Activated T-cell treated with anti-CD3 and anti-CD28 coated beads, Interleukin-2, amount 50 U/mL, for 1 hour (primary cell): Measurements from ENCODE around the gene TBKBP1.

Experiments
- DNase-seq: peaks from one replicate; pipeline ENCODE4 v3.0.0-alpha.2; 2020

Gene TBKBP1

GRCh38 chr17:47693731-47694580, at the start of gene TBKBP1:
Gene TBKBP1 (plus strand): TSS chr17:47694161. CDS start chr17:47696113, 1,952 bp downstream.
- DNase-seq, result peak; percentile 52

- no peak for DNase-seq
Observed at GRCh38 chr17:47644324-47644723, 49.6 kb upstream of the TBKBP1 start.

- peak; percentile 94 for DNase-seq
Observed at GRCh38 chr17:47649153-47649971, 44.6 kb upstream of the TBKBP1 start, which contains the start of gene KPNB1. Gene KPNB1 (plus strand): TSS chr17:47649919. CDS start chr17:47650245, 326 bp downstream.

GRCh38 chr17:47649972-47650524, 43.9 kb upstream of the TBKBP1 start:
- DNase-seq, result no peak

- DNase-seq, result peak; percentile 89
Observed at GRCh38 chr17:47650525-47651522, 43.1 kb upstream of the TBKBP1 start.

- no peak for DNase-seq
Observed at GRCh38 chr17:47651704-47652103, 42.3 kb upstream of the TBKBP1 start.

- DNase-seq, result no peak
Observed at GRCh38 chr17:47652570-47652969, 41.4 kb upstream of the TBKBP1 start.

- DNase-seq, result no peak
Observed at GRCh38 chr17:47653442-47653841, 40.5 kb upstream of the TBKBP1 start.

GRCh38 chr17:47654991-47655390, 39.0 kb upstream of the TBKBP1 start:
- DNase-seq, result no peak

GRCh38 chr17:47660064-47660492, 33.9 kb upstream of the TBKBP1 start:
- DNase-seq, result no peak

GRCh38 chr17:47663912-47664623, 29.9 kb upstream of the TBKBP1 start:
- DNase-seq, result peak; percentile 56

- DNase-seq, result no peak
Observed at GRCh38 chr17:47664624-47664941, 29.4 kb upstream of the TBKBP1 start.

GRCh38 chr17:47665655-47666054, 28.3 kb upstream of the TBKBP1 start:
- no peak for DNase-seq

GRCh38 chr17:47669081-47669480, 24.9 kb upstream of the TBKBP1 start:
- DNase-seq, result no peak

- no peak for DNase-seq
Observed at GRCh38 chr17:47670064-47670463, 23.9 kb upstream of the TBKBP1 start.

- no peak for DNase-seq
Observed at GRCh38 chr17:47674499-47674898, 19.5 kb upstream of the TBKBP1 start.

GRCh38 chr17:47675380-47676198, 18.4 kb upstream of the TBKBP1 start:
- DNase-seq, result no peak

GRCh38 chr17:47676199-47676472, 17.8 kb upstream of the TBKBP1 start:
- DNase-seq, result no peak

- DNase-seq, result no peak
Observed at GRCh38 chr17:47676510-47677165, 17.3 kb upstream of the TBKBP1 start.

- DNase-seq, result no peak
Observed at GRCh38 chr17:47678196-47678595, 15.8 kb upstream of the TBKBP1 start.
